Measurements from ENCODE around the gene MIF4GD. TPM values are rescaled to one million over a fixed set of nuclear protein-coding genes. Genes with fewer than 3 reads are reported as not detected.

The MIF4GD gene
- total RNA-seq, 1 donor from 2014 or later, result 30.0 TPM

DNA sequence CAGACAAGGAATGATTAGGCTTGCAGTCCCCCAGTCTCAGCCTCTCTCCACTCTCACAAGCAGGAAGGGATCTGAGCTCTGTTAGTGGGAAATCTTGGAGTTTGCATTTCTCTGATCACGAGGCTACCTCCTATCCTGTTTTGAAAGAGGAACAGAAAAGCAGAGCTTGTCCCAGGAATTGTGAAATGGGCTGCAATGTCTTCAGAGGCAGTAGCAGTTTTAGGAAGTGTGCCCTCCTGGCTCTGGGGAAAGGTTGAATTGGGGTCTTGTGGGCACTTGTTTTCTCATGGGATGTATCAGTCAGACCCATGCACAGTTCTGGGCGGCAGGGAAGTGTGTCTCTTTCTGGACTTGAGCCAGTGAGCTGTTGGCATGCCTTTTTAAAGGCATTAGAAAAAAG, 42.7 kb downstream of the MIF4GD start:
- Histone ChIP-seq H3K36me3 (ENCODE audit: control insufficient read depth, insufficient read depth, low read length) (peaks cover 34% of the 10 kb centered on the region), H3K27me3 (ENCODE audit: control insufficient read depth, insufficient read depth, low read length) (no peaks in the 10 kb centered on the region), H3K4me3 (ENCODE audit: low read depth, low read length) (no peak overlapping the region)
- FAIRE-seq (no peak), DNase-seq (ENCODE audit: low read depth) (no peak)
- TF ChIP-seq, protein P1, sequence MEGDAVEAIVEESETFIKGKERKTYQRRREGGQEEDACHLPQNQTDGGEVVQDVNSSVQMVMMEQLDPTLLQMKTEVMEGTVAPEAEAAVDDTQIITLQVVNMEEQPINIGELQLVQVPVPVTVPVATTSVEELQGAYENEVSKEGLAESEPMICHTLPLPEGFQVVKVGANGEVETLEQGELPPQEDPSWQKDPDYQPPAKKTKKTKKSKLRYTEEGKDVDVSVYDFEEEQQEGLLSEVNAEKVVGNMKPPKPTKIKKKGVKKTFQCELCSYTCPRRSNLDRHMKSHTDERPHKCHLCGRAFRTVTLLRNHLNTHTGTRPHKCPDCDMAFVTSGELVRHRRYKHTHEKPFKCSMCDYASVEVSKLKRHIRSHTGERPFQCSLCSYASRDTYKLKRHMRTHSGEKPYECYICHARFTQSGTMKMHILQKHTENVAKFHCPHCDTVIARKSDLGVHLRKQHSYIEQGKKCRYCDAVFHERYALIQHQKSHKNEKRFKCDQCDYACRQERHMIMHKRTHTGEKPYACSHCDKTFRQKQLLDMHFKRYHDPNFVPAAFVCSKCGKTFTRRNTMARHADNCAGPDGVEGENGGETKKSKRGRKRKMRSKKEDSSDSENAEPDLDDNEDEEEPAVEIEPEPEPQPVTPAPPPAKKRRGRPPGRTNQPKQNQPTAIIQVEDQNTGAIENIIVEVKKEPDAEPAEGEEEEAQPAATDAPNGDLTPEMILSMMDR (IDR thresholded peaks at IDR 0.05; ENCODE audit: insufficient read depth, low read length, severe bottlenecking), result no peak

DNA sequence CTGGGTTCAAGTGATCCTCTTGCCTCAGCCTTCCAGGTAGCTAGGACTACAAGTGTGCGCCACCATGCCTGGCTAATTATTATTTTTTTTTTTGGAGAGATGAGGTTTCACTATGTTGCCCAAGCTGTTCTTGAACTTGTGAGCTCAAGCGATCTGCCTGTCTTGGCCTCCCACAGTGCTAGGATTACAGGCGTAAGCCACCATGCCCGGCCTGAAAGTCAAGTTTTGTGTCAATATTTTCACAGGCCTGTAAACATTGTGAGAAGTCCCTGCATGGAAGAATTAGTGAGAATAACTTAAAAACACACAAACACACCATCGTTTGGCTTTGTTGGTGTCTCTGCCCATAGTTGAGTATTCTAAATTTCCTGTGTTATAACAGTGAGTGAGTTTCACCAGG, 43.3 kb downstream of the MIF4GD start:
- DNase-seq (ENCODE audit: low read depth) (no peak), FAIRE-seq (no peak)
- no peak overlapping the region for H3K4me3 ChIP-seq (ENCODE audit: low read depth, low read length)
- TF ChIP-seq, protein P1 (IDR thresholded peaks at IDR 0.05; ENCODE audit: insufficient read depth, low read length, severe bottlenecking), result no peak
- H3K36me3 ChIP-seq (ENCODE audit: control insufficient read depth, insufficient read depth, low read length), result peaks cover 30% of the 10 kb centered on the region
- no peaks in the 10 kb centered on the region for H3K27me3 ChIP-seq (ENCODE audit: control insufficient read depth, insufficient read depth, low read length)

GRCh38 chr17:75225016-75225415, 46.0 kb downstream of the MIF4GD start:
- FAIRE-seq, result no peak
- peaks cover 25% of the 10 kb centered on the region for H3K36me3 ChIP-seq (ENCODE audit: control insufficient read depth, insufficient read depth, low read length)
- H3K4me3 ChIP-seq (ENCODE audit: low read depth, low read length), result no peak overlapping the region
- no peaks in the 10 kb centered on the region for H3K27me3 ChIP-seq (ENCODE audit: control insufficient read depth, insufficient read depth, low read length)
- TF ChIP-seq, protein P1 (IDR thresholded peaks at IDR 0.05; ENCODE audit: insufficient read depth, low read length, severe bottlenecking), result no peak
- no peak for DNase-seq (ENCODE audit: low read depth)

GRCh38 chr17:75219815-75220214, 51.2 kb downstream of the MIF4GD start:
- DNase-seq (ENCODE audit: low read depth) (no peak), FAIRE-seq (no peak)
- Histone ChIP-seq H3K27me3 (ENCODE audit: control insufficient read depth, insufficient read depth, low read length) (no peaks in the 10 kb centered on the region), H3K36me3 (ENCODE audit: control insufficient read depth, insufficient read depth, low read length) (peaks cover 24% of the 10 kb centered on the region), H3K4me3 (ENCODE audit: low read depth, low read length) (no peak overlapping the region)
- TF ChIP-seq, protein P1 (IDR thresholded peaks at IDR 0.05; ENCODE audit: insufficient read depth, low read length, severe bottlenecking), result no peak

DNA sequence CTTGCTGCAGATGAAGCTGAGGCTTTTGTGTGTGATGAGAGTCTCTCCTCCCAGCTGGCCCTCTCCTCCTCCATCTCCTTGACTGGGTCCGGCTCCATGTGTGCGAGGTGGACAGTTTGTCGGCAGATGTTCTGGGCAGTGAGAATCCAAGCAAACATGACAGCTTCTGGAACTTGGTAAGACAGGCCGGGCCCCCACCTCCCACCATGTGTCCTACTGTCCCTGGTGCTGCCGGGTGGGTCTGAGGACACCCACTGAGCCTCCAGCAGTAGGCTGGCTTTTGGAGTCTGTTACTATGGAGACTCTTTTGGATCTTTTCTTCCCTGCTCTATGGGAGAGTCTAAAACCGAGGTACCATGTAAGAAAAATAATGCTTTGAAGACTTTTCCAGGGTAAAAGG, 52.9 kb downstream of the MIF4GD start:
- H3K4me3 ChIP-seq (ENCODE audit: low read depth, low read length), result no peak overlapping the region
- DNase-seq (ENCODE audit: low read depth) (no peak), FAIRE-seq (no peak)
- H3K27me3 ChIP-seq (ENCODE audit: control insufficient read depth, insufficient read depth, low read length), result no peaks in the 10 kb centered on the region
- TF ChIP-seq, protein P1 (IDR thresholded peaks at IDR 0.05; ENCODE audit: insufficient read depth, low read length, severe bottlenecking), result no peak
- peaks cover 28% of the 10 kb centered on the region for H3K36me3 ChIP-seq (ENCODE audit: control insufficient read depth, insufficient read depth, low read length)

Other genes with a start within 250 kb of the MIF4GD start
- gene ATP5PD, start 224.3 kb downstream of the MIF4GD start, total RNA-seq, result 239 and 277 TPM in 2 replicates
- gene KCTD2, start 224.0 kb downstream of the MIF4GD start, total RNA-seq, result 5.0 and 7.8 TPM in 2 replicates
- 15.0 and 18.1 TPM in 2 replicates for gene SLC16A5, start 183.3 kb downstream of the MIF4GD start, total RNA-seq
- gene ARMC7, start 161.3 kb downstream of the MIF4GD start, total RNA-seq, result 1.8 and 3.2 TPM in 2 replicates
- gene NT5C, start 139.5 kb downstream of the MIF4GD start, total RNA-seq, result 47.0 and 57.1 TPM in 2 replicates
- 182 and 188 TPM in 2 replicates for gene JPT1, start 116.7 kb downstream of the MIF4GD start, total RNA-seq
- 60.0 and 87.1 TPM in 2 replicates for gene SUMO2, start 88.3 kb downstream of the MIF4GD start, total RNA-seq
- 21.4 and 22.4 TPM in 2 replicates for gene NUP85, start 65.6 kb downstream of the MIF4GD start, total RNA-seq
- gene GGA3, start 9.6 kb downstream of the MIF4GD start, total RNA-seq, result 14.5 and 14.7 TPM in 2 replicates
- 83.3 and 83.5 TPM in 2 replicates for gene MRPS7, start 9.4 kb downstream of the MIF4GD start, total RNA-seq
- gene SLC25A19, start 18.2 kb upstream of the MIF4GD start, total RNA-seq, result 10.2 and 12.1 TPM in 2 replicates
- gene GRB2, start 134.4 kb upstream of the MIF4GD start, total RNA-seq, result 102 and 103 TPM in 2 replicates
- gene TMEM94, start 185.4 kb upstream of the MIF4GD start, total RNA-seq, result 13.7 and 14.5 TPM in 2 replicates
- gene CASKIN2, start 244.3 kb upstream of the MIF4GD start, total RNA-seq, result 3.9 and 5.0 TPM in 2 replicates
- 16.3 and 25.3 TPM in 2 replicates for gene TSEN54, start 245.3 kb upstream of the MIF4GD start, total RNA-seq